ENCODE measurements around the gene BAK1.
A peak's percentile ranks its signal among the peaks of the same experiment; 100 is the strongest.
"Not testable (repeated sequence)": the region's sequence is repeated elsewhere in the genome, so short reads cannot be mapped to it uniquely, and the experiment has no call there.

The BAK1 gene

DNA sequence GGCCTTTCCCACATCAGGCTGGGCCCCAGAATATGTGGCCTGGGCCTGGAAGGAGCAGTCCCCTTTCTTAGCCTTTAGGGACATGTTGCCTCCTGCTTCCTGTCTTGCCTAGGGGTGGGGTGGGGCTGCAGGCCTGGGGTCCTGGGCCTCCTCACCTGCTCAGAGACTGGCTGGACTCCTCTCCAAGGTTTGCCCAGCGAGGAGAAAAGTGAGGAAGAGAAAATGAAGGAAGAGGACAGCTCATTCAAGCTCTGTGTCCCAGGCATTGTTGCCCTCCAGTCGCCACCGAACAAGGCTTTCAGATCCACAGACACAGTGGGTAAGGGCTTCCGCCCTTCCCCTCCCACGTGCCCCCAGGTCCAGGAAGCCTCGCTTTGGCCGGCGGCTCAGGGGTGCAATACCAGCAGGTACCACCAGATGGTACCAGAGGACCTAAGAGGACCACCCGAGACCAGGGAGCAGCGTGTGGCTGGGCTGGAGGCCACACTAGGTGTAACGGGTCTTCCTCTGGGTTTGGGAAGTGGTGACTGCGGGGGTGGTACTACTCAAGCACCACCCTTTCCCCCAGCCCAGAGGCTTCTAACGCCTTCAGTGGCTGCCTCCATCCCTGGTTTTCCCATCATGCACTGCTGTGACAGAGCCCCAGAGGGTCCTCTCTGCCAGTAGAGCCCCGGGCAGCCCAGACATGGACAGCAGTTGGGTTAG, 5.5 kb upstream of the BAK1 start:
- peak; percentile 76 for DNase-seq

DNA sequence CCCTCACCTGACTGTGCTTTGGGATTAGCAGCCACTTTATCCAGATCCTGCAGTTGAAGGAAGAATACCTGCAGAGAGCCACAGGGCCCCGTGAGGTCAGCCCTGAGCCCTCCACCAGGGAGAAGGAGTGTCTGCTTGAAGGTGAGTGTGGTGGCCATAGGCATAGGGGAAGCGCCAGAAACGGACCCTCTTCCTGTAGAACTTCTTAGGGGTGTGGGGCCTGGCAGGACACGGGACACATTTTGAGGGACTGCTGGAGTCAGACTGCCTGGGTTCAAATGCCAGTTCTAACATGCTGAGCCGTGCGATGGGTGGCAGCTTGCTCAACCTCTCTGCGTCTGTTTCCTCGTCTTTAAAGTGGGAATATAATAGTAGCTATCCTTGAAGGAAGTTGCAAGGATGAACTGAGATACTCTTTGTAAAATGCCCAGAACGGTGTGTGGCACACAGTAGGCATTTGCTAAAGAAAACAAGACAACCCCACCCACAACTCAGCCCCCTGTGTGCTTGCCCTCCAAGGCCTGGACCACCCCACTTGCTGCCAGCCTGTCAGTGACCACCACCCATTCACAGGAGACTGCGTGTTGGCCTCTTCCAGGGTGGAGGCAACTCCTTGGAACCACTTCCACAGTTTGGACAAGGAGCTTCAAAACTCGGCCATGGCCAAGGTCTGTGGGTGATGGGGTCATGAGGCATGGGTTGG, 4.8 kb upstream of the BAK1 start:
- DNase-seq: no peak

DNA sequence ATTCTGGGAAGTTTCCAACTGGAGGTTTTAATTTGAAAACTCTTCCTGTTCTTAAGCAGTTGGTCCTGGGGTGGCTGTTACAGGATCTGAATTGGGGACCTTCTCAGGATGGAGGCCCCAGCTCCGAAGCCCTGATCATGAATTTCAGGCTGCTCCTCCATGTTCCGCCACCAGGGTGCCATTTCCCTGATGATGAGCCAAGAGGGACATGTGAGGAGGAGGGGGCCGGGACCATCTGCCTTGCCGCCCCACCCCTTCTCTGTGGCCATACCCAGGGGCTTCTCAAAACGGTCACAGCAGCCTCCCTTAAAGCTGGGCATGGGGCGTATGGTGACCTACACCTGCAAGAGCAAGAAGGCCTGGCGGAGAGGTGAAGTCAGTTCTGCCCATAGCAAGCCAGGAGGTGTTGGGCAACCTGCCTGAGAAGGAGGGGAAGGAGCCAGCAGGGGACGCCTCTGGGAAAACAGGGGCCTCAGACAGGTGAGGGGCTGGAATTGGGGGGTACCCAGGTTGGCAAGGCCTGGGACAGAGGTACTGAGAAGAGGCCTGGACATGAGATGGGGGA, 3.6 kb upstream of the BAK1 start:
- no peak for DNase-seq

DNA sequence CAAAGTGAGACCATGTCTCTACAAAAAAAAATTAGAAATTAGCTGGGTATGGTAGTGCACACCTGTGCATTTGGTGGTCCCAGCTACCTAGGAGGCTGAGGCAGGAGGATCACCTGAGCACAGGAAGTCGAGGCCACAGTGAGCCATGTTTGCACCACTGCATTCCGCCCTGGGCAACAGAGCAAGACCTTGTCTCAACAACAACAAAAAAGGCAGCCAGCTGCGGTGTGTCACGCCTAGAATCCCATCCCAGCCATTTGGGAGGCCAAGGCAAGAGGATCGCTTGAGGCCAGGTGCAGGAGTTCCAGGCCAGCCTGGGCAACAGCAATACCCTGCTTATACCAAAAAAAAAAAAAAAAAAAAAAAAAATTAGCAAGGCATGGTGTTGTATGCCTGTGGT, 1.1 kb upstream of the BAK1 start:
- DNase-seq: no peak

DNA sequence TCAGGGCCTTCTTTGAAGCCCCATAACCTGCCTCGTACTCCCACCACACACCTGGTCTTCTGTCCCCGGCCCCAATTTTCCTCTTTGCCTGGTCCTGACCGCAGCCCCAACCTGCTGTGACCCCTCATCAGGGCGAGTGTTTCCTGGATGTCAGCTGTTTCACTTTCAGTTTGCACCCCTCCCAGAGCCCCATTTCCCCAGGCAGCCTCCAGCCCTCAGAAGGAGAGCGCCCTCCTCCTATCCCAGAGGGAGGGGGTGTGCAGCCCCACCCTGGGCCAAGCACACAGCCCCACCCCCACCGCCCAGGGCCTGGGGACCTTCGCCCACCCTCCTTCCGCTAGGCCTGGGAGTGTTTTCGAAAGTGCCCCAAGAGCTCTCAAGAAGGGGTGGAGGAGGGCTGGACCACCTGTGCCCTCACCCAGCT, 1.5 kb downstream of the BAK1 start:
- no peak for DNase-seq

DNA sequence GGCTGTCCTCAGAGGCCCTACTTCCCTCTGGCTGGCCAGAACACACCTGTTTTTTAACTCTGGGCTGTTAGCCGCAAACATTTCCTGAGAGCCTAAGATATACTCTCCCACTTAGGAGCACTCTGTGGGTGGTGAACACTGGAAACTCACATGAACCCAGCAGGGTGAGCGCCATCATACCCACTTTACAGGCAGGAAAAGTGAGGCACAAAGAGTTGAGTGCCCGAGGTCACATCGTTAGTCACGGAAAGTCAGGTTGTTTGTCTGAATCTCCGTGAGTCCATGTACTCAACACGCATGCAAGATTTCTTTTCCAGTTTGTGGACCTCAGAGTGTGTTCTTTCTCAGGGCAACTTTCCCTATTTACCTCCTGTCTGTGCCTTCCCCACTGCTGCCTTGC, 1.9 kb downstream of the BAK1 start:
- no peak for DNase-seq

DNA sequence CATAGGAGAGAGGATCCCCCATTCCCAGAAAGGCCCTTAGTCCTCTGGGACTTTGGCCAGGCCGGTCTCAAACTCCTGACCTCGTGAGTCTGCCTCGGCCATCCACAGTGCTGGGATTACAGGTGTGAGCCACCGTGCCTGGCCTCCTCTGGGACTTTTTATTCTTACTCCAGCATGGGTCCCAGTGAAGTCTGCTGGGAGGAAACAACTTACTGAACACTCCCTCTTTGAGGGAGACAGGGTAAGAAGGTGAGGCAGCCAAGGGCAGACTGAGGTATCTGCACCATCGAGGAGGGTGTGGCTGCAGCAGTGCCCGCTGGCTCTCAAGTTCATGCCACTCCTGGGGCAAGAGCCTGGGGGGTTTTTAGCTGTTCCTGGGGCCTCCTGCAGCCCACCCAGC, 2.4 kb downstream of the BAK1 start:
- no peak for DNase-seq

DNA sequence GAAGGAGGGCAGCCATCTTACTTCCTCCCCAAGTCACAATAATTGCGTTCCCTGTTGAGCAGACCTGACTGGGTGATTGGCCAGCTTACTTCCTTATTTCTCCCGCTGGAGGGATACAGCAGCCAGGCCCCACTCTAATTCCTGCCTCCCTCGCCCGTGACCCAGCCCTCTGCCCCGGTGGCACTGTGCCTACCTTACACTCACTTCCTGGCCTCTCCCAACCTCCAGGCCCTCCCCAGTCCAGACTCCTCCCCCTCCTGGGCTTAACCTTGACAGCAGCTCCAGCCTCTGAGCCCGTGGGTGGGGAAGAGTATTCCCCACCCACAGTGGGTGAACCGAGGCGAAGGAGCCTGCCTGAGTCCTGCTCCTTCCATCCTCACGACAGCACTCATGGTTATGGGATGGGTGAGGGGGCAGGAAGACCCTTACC, 3.0 kb downstream of the BAK1 start:
- no peak for DNase-seq

DNA sequence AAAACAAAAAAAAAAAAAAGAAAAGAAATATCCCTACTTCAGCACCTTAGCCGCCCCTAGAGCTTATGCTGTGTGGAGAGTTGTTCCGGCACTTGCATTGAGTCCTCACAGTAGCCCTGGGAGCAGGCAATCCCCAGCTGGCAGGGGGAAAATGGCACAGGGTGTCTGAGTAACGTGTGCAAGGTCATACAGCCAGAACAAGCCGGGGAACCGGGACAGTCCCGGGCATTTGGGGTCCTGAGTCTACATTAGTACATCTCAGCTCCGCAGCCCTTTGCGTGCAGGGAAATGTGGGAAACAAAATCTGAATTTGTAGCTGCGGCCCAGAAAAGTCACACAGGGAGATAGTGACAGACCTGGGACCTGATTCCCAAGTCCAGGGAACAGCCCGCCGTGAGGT, 3.4 kb downstream of the BAK1 start:
- no peak for DNase-seq

DNA sequence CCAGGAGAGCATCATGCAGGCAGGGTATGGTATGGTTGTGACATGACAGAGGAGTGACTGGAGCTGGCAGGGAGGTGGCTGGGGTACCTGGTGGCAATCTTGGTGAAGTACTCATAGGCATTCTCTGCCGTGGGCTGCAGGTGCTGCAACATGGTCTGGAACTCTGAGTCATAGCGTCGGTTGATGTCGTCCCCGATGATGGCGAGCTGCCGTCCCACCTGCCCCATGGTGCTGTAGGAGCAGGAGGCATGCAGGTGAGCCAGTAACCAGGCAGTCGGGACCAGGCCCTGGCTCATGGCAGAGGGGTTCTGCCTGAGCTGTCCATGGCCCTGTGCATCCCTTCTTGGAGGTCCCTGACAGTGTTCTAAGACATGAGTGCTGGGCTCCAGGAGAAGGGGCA, 4.9 kb downstream of the BAK1 start:
- DNase-seq: no peak

DNA sequence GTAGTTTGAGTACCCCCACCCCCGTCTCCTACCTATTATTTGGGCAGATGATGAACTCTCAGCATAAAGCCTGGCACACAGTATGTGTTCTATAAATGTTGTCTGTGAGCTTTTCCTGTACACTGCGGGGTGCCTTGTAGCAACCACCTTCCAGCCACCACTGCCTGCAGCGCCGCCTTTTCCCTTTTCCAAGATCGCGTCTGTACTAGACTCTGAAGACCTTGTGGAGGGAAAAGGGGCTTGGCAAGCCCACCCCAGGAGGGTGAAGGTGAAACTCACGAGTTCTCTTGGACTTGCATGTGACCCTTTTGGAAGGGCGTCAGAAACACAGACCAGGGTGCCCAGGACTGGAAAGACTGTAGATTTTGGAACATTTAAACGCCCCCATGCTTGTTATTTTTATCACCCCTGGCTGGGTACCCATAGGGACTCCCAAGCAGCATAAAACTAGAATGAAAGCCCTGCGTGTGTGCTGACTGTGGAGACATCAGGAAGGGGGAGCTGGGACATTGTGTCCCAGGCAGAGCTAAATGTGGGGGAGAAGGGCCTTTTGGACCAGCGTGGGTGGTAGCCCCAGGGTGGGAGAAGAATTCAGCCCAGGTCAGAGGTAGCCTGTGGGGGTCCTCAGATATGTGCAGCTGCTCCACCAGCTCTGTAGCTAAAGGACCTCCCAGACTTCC, 8.3 kb downstream of the BAK1 start:
- DNase-seq: no peak

DNA sequence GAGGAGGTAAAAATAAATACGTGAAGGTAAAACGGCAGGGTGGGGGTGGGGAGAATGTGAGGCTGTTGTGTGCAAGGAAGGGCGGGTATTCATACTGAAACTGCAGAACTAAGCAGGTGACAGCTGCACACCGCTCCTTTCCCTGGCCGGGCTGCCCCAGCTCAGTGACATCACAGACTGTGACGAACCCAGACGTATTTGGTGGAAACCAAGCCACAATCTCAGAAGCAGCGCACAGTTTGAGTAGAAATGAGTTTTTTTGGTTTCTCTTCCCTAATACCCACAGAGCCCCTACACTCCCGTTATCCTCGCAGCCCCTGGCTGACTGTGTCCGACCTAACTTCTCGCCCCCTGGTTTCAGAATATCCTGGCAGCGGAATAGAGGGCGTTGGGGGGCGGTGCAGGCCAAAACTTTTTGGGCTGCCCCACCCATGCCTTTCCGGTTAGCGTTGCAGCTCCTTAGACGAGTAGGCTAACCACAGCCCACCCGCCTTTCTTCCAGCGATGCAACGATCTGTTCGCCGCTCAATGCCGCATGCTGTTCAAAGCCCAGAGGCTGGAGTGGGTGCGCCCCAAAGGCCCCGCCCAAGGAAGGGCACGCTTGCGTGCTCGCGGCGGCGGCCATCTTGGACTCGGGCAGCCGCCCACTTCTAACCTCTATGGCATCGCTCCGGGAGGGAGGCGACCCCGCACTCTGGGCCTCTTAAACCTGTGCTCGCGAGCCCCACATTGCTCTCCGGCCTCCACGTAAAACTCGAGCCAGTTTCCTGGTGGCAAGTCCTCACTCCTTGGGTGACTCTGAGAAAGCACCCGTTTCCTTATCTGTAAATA, 9.1 kb downstream of the BAK1 start:
- peak; percentile 59 for DNase-seq

DNA sequence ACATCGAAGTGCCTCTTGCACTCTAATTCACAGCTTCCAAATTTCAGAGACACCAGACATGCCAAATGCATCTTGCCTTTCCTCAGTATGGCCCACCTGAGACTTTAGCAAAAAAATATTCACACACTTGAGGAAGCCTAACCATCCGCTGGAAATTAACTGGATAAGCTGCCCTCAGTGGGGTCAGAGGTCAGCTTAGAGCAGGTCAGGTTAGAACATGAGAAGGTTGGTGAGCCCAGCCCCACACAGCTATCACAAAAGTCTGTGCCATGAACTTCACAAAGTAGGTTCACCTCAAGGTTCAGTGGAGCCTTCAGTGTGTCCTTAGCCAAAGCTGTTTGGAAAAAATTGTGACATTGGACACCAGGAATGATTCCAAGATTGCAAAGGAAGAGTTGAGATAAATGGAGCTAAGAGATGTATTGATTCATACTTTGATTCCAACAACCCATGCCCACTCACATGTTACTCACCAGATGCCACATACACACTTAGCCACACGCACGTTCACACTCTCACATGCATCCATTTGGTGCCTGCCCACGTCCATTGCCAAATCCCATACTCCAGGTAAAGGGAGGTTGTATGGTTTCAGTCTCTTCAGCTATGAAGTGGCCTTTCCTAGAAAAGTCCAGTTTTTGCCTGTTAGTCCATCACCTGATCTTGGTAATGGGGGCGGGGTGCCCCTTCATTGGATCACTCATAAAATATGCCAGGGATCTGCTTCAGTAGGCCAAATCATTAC, 11.1 kb downstream of the BAK1 start:
- no peak for DNase-seq

DNA sequence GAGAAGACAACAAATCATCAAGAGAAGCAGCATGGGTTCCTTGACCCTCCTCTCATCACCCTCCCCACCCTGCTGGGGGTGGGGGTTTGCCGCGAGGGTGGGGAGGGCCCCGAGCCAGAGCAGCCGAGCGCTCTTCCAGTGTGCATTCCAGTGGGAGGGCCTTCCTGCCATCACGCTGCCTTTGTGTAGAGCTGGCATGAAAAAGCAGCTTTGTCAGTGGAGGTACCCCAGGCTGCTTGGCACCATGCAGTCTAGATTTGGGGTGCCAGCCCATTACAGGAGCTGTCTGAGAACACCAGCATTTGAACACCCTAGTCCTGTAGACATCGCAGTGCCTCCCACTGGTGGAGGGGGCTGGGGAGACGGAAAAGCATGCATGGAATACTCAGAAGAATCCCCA, 12.2 kb downstream of the BAK1 start:
- no peak for DNase-seq

DNA sequence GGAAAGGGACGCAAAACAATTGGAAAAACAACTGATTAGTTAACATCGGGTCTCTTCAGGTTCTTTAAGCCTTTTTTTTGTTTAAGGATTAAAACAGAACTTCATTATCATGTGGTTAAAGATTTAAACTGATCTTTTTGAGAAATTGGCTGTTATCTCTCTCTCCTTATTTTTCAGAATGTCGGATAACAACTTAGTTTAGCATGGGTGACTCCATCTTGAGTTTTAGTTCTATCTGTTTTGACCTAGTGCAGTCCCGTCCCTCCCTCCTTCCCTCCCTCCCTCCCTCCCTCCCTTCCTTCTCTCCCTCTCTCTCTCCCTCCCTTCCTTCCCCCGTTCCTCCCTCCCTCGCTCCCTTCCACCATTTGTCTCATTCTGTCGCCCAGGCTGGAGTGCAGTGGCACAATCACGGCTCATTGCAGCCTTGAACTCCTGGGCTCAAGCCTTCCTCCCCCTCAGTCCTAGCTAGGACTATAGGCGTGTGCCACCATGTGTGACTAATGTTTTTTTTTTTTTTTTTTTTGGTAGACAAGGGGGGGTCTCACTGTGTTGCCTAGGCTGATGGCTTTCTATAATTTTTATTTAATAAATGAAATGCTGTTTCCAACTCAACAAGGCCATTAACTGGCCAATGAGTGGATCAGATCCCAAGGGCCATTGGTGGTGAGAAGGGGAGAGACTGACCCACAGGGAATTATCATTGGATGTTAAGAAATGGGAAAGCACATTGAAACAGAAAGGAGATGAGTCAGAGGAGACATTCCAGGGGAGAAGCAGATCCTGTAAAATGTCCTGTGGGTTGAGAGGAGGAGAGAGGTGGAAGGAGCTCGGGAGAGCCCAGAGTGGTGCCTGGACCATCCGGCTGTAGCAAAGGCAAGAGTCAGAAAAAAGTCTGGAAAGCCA, 13.6 kb downstream of the BAK1 start:
- DNase-seq: no peak

DNA sequence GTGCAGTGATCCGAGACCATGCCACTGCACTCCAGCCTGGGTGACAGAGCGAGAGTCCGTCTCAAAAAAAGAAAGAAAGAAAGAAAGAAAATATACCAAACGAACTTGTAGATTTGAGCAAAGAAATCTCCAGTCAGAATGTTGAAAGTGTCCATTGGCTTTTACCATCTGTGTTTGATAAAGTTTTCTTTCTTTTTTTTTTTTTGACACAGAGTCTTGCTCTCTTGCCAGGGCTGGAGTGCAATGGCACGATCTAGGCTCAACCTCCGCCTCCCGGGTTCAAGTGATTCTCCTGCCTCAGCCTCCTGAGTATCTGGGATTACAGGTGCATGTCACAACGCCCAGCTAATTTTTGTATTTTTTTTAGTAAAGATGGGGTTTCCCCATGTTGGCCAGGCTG, 21.3 kb downstream of the BAK1 start:
- no peak for DNase-seq

DNA sequence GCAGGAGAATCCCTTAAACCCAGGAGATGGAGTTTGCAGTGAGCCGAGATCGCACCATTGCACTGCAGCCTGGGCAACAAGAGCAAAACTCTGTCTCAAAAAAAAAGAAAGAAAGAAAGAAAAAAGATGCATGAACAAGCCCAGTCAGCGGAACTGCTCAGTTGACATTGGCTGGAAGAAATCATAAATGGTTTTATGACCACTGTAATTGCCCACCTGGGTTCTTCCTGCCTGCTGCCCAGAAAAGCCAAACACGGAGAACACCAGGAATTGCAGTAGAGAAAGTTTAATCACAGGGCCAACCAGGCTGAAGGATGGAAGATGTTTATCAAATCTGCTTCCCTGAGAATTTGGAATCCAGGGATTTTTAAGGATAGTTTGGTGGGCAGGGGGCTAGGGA, 22.7 kb downstream of the BAK1 start:
- DNase-seq: no peak

DNA sequence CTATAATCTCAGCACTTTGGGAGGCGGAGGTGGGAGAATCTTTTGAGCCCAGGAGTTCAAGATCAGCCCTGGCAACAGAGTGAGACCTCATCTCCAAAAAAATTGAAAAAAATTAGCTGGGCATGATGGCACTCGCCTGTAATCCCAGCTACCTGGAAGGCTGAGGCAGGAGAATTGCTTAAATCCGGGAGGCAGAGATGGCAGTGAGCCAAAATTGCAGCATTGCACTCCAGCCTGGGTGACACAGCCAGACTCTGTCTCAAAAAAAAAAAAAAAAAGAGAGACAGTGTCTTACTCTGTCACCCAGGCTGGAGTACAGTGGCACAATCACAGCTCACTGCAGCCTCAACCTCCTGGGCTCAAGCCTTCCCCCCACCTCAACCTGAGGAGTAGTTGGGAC, 27.2 kb downstream of the BAK1 start:
- not testable (repeated sequence) for DNase-seq

DNA sequence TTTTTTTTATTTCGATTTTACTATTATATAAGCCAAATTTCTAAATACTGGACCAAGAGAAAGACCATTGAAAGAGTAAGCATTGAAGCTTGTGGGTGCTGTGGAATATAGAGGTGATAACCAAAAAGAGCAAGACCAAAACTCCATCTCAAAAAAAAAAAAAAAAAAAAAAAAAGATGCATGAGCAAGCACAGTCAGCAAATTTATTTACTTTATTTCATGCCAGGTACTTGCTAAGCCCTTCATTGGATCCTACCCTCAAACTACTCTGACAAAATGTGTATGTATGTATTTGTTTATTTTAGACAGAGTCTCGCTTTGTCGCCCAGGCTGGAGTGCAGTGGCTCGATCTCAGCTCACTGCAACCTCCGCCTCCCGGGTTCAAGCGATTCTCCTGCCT, 27.8 kb downstream of the BAK1 start:
- no peak for DNase-seq

DNA sequence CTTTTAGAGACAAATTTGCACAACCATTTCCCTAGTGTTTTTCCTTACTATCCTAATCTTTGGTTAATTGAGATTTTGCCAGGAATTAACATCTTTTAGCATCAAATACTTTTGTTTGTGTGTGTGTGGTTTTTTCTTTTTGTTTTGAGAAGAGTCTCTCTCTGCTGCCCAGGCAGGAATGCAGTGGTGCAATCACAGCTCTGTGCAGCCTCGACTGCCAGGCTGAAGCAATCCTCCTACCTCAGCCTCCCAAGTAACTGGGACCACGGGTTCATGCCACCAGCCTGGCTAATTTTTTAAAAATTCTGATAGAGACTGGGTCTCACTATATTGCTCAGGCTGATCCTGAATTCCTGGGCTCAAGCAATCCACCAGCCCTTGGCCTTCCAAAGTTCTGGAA, 28.5 kb downstream of the BAK1 start:
- DNase-seq: no peak

DNA sequence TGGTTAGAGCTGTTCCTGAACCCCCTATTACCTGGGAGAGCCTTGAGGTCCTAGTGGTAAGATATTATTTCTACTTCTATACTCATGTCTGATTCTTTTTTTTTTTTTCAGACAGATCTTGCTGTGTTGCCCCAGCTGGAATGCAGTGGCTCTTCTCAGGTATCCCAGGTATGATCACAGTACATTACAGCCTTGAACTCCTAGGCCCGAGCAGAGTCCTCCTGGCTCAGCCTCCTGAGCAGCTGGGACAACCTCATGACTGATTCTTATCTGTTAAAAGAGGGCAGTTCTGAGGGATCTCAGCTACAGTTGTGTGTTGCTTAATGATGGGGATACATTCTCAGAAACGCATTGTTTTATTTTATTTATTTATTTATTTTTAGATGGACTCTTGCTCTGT, 30.2 kb downstream of the BAK1 start:
- no peak for DNase-seq

Data from KG1 (cell line).